Spleen (tissue), 7 donors: Measurements from ENCODE around the gene ZNF469.

Experiments
- POLR2A ChIP-seq, 3 donors: fragments of 450-650 bp; IDR thresholded peaks; one replicate each; pipeline ENCODE4 v1.5.1; 2017; ENCODE audit warnings: antibody characterized with exemption in 3 of 3, mild to moderate bottlenecking in 1 of 3
- POLR2AphosphoS5 ChIP-seq, 3 donors: sonication (generic); formaldehyde crosslinking; IDR thresholded peaks; one replicate each; pipeline ENCODE4 v1.5.1; 2017; ENCODE audit warnings: antibody characterized with exemption in 3 of 3
- TF ChIP-seq, protein P1 (sequence below), 11 experiments: fragments of 200-600 bp in 7 of 11; fragments of 450-650 bp in 4 of 11; sonication (generic) in 4 of 11; IDR thresholded peaks in 8 of 11; conservative IDR thresholded peaks in 3 of 11; 1 replicate in 7 of 11; 2 replicates in 4 of 11; pipeline versions ENCODE4 v1.4.0 to v1.8.0; 2016 to 2021; ENCODE audit warnings: antibody characterized with exemption in 11 of 11, inconsistent platforms in 4 of 11, mild to moderate bottlenecking in 1 of 11
- donor health status: DM: no; HTN: no; CAD: no; lungs with moderate emphysema.
- donor health status: DM: no; HTN: no; CAD: no.
- donor health status: DM: no; HTN: no; CAD: no.

DNA sequence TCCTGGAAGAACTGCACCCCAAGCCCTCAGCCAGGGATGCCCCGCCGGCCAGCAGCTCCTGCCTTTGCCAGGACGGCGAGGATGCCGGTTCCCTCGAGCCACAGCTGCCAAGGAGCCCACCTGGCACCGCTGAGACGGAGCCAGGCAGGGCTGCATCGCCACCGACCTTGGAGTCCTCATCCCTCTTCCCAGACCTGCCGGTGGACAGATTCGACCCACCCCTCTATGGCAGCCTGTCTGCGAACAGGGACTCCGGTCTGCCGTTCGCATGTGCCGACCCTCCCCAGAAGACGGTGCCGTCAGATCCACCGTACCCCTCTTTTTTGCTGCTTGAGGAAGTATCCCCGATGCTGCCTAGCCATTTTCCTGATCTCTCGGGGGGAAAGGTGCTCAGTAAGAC, 48.9 kb downstream of the ZNF469 start:
- TF ChIP-seq, protein P1, sequence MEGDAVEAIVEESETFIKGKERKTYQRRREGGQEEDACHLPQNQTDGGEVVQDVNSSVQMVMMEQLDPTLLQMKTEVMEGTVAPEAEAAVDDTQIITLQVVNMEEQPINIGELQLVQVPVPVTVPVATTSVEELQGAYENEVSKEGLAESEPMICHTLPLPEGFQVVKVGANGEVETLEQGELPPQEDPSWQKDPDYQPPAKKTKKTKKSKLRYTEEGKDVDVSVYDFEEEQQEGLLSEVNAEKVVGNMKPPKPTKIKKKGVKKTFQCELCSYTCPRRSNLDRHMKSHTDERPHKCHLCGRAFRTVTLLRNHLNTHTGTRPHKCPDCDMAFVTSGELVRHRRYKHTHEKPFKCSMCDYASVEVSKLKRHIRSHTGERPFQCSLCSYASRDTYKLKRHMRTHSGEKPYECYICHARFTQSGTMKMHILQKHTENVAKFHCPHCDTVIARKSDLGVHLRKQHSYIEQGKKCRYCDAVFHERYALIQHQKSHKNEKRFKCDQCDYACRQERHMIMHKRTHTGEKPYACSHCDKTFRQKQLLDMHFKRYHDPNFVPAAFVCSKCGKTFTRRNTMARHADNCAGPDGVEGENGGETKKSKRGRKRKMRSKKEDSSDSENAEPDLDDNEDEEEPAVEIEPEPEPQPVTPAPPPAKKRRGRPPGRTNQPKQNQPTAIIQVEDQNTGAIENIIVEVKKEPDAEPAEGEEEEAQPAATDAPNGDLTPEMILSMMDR (IDR thresholded peaks at IDR 0.05 in 8 of 11, conservative IDR thresholded peaks at IDR 0.05 in 3 of 11): no peak
- TF ChIP-seq POLR2AphosphoS5 (IDR thresholded peaks at IDR 0.05): no peak
- no peak for TF ChIP-seq POLR2A (IDR thresholded peaks at IDR 0.05)
